Tibial nerve (tissue), 3 donors: Measurements from ENCODE around the gene GRXCR2.

Experiments used
- POLR2A ChIP-seq, 2 donors: fragments of 450-650 bp; IDR thresholded peaks; one replicate each; pipeline ENCODE4 v1.6.1; 2017; ENCODE audit warnings: antibody characterized with exemption in 2 of 2, mild to moderate bottlenecking in 2 of 2, moderate library complexity in 2 of 2
- TF ChIP-seq, protein P1 (sequence below), 5 experiments: fragments of 200-600 bp in 3 of 5; fragments of 450-650 bp in 2 of 5; sonication (generic) in 3 of 5; IDR thresholded peaks; one replicate each; pipeline ENCODE4 v1.5.1; 2016 to 2019; ENCODE audit warnings: antibody characterized with exemption in 5 of 5, mild to moderate bottlenecking in 3 of 5, moderate library complexity in 2 of 5

DNA sequence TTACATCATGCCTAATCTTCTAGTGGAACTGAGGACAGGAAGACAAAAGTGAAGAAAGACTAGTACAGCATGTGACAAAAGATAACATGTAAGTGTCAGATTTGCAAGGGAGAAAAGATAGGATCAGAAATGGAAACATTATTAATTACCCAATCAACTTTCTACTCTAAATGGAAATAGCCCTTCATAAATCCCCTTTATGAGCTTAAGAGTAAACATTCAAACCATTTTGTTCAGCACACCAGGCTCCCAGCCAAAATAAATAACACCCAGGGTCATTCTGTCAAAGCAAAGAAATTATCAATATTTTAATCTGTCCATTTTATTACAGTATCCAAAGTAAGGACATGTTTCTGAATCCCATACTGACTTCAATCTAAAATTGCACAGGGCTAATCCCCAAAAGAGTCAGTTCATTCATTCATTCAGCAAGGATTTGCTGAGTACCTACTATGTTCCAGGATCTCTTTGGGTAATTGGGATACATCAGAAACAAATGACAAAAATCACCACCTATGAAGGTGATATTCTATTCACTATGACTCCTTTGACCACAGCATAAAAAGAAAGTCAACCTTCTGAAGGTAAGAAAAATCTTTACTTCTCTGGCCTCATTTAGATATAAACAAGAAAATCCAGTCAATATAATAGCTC is 43.0 kb downstream of the GRXCR2 start:
- TF ChIP-seq, protein P1, sequence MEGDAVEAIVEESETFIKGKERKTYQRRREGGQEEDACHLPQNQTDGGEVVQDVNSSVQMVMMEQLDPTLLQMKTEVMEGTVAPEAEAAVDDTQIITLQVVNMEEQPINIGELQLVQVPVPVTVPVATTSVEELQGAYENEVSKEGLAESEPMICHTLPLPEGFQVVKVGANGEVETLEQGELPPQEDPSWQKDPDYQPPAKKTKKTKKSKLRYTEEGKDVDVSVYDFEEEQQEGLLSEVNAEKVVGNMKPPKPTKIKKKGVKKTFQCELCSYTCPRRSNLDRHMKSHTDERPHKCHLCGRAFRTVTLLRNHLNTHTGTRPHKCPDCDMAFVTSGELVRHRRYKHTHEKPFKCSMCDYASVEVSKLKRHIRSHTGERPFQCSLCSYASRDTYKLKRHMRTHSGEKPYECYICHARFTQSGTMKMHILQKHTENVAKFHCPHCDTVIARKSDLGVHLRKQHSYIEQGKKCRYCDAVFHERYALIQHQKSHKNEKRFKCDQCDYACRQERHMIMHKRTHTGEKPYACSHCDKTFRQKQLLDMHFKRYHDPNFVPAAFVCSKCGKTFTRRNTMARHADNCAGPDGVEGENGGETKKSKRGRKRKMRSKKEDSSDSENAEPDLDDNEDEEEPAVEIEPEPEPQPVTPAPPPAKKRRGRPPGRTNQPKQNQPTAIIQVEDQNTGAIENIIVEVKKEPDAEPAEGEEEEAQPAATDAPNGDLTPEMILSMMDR (IDR thresholded peaks at IDR 0.05) = no peak
- no peak for TF ChIP-seq POLR2A (IDR thresholded peaks at IDR 0.05)
